ENCODE data around the gene LASP1NB. TPM values are rescaled to one million over a fixed set of nuclear protein-coding genes. Genes with fewer than 3 reads are reported as not detected.
"Not testable (repeated sequence)": the region's sequence is repeated elsewhere in the genome, so short reads cannot be mapped to it uniquely, and the experiment has no call there.

LASP1NB gene

DNA sequence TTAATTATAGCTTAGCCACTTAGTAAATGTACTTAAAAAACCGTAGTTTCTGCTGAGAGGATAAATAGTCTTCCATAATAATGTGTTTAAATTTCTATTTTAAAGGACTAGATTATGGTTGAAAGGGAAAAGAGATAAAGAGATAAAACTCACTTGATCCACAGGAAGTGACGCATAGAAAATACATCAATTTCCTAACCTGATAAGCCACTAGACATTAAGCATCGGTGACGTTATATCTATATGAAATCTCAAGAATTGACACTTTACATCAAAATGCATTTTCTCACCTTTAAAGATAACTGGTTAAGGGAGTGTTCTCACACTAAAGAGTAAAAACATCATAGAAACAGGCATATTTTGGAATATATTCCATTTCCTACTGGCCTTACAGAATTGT is 36.0 kb downstream of the LASP1NB start:
- no peak for DNase-seq (ENCODE audit: low read depth)

DNA sequence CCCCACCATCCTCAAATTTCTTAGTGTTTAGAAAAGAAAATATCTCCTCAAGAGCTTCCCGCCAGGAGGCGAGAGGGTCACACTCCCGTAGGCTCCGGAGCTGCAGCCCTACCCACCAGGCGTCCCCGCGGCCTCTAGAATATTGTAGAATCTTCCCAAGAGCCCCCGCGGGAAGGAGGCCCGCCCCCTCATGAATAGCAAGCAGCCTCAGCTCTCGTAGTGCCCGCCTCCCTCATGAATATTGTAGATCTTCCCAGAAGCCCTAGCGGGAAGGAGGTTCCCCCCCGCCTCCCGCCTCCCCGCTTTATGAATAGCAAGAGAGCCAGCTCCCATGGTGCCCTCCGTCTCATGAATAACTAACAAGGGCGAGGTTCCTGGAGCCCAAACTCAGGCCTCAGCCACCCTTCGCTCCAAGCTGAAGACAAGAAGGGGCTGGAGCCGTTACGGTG is 41.9 kb downstream of the LASP1NB start, which contains the start of gene FBXO47:
Gene FBXO47 (minus strand): TSS at position 114 of the 449 bp plus-strand sequence. CDS start 4,378 bp downstream, outside the sequence.
- peak; percentile 3 for DNase-seq (ENCODE audit: low read depth)

- no peak for DNase-seq (ENCODE audit: low read depth)
Observed at GRCh38 chr17:38969281-38969680, 43.9 kb downstream of the LASP1NB start.

GRCh38 chr17:38970128-38970527 is 44.7 kb downstream of the LASP1NB start:
- DNase-seq (ENCODE audit: low read depth), result no peak

DNA sequence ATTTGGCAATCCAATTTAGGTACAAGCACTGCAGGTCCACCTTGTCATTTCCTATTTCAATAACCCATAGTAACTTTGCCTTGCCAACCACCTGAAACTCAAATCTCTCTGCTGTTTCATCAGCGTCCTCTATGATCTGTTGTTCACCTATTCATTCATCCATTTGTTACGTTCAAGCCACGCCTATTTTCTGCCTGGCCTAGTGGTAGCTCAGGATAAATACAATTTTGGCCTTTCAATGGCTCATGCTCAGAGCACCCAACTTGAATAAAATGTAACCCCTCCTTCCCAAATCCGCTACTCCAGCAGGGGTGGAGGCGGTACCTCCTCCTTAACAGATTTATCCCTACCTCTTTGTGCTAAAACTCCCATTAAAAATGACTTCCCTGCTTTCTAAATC is 45.4 kb downstream of the LASP1NB start:
- DNase-seq (ENCODE audit: low read depth), result no peak

DNA sequence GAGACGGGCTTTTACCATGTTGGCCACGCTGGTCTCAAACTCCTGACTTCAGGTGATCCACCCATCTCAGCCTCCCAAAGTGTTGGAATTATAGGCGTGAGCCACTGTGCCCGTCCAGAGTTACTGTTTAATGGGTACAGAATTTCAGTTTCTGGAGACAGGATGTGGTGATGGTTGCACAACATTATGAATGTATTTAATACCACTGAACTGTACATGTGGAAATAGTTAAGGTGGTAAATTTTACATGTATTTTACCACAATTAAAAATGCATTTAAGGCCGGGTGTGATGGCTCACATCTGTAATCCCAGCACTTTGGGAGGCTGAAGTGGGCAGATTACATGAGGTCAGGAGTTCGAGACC is 50.8 kb downstream of the LASP1NB start:
- DNase-seq (ENCODE audit: low read depth), result not testable (repeated sequence)

GRCh38 chr17:38978180-38978579 is 52.8 kb downstream of the LASP1NB start:
- no peak for DNase-seq (ENCODE audit: low read depth)

Other genes with a start within 250 kb of the LASP1NB start
- gene MLLT6, start 220.3 kb upstream of the LASP1NB start, total RNA-seq (2014; rRNA removed; shearing (Covaris generic)), result 9.7 and 17.0 TPM in 2 replicates
- 4.7 and 5.9 TPM in 2 replicates for gene CISD3, start 195.3 kb upstream of the LASP1NB start, total RNA-seq (2014; rRNA removed; shearing (Covaris generic))
- gene PCGF2, start 177.3 kb upstream of the LASP1NB start, total RNA-seq (2014; rRNA removed; shearing (Covaris generic)), result 3.2 and 5.0 TPM in 2 replicates
- gene PSMB3, start 172.9 kb upstream of the LASP1NB start, total RNA-seq (2014; rRNA removed; shearing (Covaris generic)), result 410 and 440 TPM in 2 replicates
- 41.6 and 45.4 TPM in 2 replicates for gene PIP4K2B, start 126.1 kb upstream of the LASP1NB start, total RNA-seq (2014; rRNA removed; shearing (Covaris generic))
- 7.8 and 8.9 TPM in 2 replicates for gene CWC25, start 100.3 kb upstream of the LASP1NB start, total RNA-seq (2014; rRNA removed; shearing (Covaris generic))
- 716 and 785 TPM in 2 replicates for gene RPL23, start 71.9 kb upstream of the LASP1NB start, total RNA-seq (2014; rRNA removed; shearing (Covaris generic))
- gene LASP1, start 55.6 kb upstream of the LASP1NB start, total RNA-seq (2014; rRNA removed; shearing (Covaris generic)), result 272 and 294 TPM in 2 replicates
- not detected in 2 replicates for gene FBXO47, start 41.8 kb downstream of the LASP1NB start, total RNA-seq (2014; rRNA removed; shearing (Covaris generic))
- 0.81 and 1.2 TPM in 2 replicates for gene PLXDC1, start 226.0 kb downstream of the LASP1NB start, total RNA-seq (2014; rRNA removed; shearing (Covaris generic))
- not detected in 2 replicates for gene ARL5C, start 240.5 kb downstream of the LASP1NB start, total RNA-seq (2014; rRNA removed; shearing (Covaris generic))

Measured in M059J (cell line).